ENCODE measurements around the gene DTNBP1. TPM values are rescaled to one million over a fixed set of nuclear protein-coding genes. Genes with fewer than 3 reads are reported as not detected.
A peak's percentile ranks its signal among the peaks of the same experiment; 100 is the strongest.

The DTNBP1 gene
- total RNA-seq, 3 donors from 2014 or later, result 14.6 to 22.0 (median 19.5) TPM

DNA sequence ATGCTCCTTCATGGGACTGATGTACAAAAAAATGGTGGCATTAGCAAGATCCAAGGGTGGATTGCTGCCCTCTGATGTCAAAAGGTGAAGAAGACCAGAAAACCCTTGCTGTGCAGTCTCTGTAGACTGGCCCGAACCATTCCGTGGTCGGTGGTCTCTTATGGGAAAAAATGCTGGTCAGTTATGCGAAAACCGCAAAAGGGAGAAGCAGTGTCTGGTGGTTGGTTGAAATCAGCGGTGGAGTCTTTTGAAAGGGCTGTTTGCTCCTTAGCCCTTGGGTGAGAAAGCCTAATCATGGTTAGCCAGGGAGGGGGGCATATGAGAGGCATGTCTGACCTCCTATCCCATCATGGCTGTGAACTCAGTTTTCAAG is 108.1 kb downstream of the DTNBP1 start:
- intact Hi-C loops (cut with DNase I; ENCODE audit: low total_unique reads), result no loop called here
- Histone ChIP-seq H3K4me1 (no peaks in the 10 kb centered on the region), H3K4me3 (no peak overlapping the region), H3K9me3 (no peaks in the 10 kb centered on the region), H3K36me3 (no peaks in the 10 kb centered on the region), H3K27ac (peak overlapping the region in 1 of 2 donors; percentile 34), H3K27me3 (no peaks in the 10 kb centered on the region)
- TF ChIP-seq POLR2AphosphoS5 (IDR thresholded peaks at IDR 0.05) (no peak), POLR2A (IDR thresholded peaks at IDR 0.05) (no peak)
- TF ChIP-seq, protein P1, sequence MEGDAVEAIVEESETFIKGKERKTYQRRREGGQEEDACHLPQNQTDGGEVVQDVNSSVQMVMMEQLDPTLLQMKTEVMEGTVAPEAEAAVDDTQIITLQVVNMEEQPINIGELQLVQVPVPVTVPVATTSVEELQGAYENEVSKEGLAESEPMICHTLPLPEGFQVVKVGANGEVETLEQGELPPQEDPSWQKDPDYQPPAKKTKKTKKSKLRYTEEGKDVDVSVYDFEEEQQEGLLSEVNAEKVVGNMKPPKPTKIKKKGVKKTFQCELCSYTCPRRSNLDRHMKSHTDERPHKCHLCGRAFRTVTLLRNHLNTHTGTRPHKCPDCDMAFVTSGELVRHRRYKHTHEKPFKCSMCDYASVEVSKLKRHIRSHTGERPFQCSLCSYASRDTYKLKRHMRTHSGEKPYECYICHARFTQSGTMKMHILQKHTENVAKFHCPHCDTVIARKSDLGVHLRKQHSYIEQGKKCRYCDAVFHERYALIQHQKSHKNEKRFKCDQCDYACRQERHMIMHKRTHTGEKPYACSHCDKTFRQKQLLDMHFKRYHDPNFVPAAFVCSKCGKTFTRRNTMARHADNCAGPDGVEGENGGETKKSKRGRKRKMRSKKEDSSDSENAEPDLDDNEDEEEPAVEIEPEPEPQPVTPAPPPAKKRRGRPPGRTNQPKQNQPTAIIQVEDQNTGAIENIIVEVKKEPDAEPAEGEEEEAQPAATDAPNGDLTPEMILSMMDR (IDR thresholded peaks at IDR 0.05), result no peak
- DNase-seq (ENCODE audit: low spot score in 2 of 2), result no peak

DNA sequence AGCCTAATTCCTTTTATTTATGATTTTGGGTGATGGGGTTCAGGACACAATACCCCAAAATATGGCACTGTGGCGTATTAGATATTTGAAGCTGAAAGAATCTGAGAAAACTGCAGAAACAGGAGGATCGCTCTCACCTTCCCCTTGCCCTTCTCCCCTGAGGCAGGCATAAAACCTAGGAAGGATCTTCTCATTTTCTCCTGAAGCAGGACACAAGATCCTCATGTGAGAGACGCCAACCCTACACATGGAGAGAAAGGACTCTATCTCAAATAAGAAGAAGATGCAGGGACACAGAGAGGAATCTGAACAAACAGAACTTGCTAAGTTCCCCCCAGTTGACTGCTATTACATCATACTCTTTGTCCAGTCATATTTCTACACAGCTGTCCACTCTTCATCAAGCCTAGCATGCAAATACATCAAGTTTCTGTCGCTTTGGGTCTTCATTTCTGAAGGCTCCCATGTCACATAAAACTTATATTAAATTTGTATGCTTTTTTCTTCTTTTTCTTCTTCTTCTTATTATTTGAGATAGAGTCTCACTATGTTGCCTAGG is 109.0 kb downstream of the DTNBP1 start:
- no peaks in the 10 kb centered on the region for H3K36me3 ChIP-seq
- H3K4me3 ChIP-seq, result no peak overlapping the region
- no peaks in the 10 kb centered on the region for H3K27me3 ChIP-seq
- no peak overlapping the region for H3K27ac ChIP-seq
- DNase-seq (ENCODE audit: low spot score in 2 of 2), result no peak
- H3K4me1 ChIP-seq, result no peaks in the 10 kb centered on the region
- TF ChIP-seq POLR2A (IDR thresholded peaks at IDR 0.05), result no peak
- no peak for TF ChIP-seq POLR2AphosphoS5 (IDR thresholded peaks at IDR 0.05)
- TF ChIP-seq, protein P1 (IDR thresholded peaks at IDR 0.05), result no peak
- H3K9me3 ChIP-seq, result no peaks in the 10 kb centered on the region
- intact Hi-C loops (cut with DNase I; ENCODE audit: low total_unique reads), result no loop called here

DNA sequence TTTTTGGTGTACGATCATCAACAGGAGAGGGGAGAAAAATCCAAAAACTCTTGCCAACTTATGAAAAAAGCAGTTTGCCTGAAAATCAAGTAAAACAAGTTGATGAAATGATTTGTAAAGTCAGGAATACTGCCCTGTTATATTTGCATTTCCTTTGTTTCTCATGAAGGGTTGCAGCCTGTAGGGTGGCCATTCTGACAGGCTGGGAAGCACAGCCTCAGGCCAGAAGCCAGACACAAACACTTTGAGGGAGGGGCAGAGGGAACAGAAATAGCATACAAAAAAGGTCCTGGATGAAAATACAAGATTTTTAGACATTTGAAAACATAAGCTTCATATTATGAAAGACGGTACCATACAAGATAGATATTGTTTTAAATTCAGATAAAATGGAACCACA is 109.8 kb downstream of the DTNBP1 start:
- Histone ChIP-seq H3K4me1 (no peaks in the 10 kb centered on the region), H3K36me3 (no peaks in the 10 kb centered on the region), H3K4me3 (no peak overlapping the region), H3K27ac (no peak overlapping the region), H3K27me3 (no peaks in the 10 kb centered on the region), H3K9me3 (no peaks in the 10 kb centered on the region)
- intact Hi-C loops (cut with DNase I; ENCODE audit: low total_unique reads), result no loop called here
- TF ChIP-seq, protein P1 (IDR thresholded peaks at IDR 0.05), result no peak
- TF ChIP-seq POLR2AphosphoS5 (IDR thresholded peaks at IDR 0.05), result no peak
- TF ChIP-seq POLR2A (IDR thresholded peaks at IDR 0.05), result no peak
- DNase-seq (ENCODE audit: low spot score in 2 of 2), result no peak

DNA sequence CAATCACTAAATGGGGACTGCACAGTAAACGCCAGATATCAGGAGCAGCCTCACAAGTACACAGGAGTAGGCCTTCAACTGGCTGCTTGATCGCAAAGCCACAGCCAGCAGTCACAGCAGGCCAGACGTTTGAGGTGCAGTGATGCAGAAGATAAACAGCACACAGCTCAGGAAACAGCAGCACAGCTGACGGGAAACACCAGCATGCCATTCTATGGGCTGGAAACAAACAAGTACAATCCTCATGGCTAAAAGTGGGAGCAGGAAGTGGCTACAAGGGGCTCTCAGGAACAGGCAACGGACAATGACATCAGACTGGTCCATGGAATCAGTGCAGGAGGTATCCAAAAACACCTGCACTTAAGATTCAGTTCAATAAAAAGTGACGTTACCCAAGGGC is 111.0 kb downstream of the DTNBP1 start:
- Histone ChIP-seq H3K36me3 (no peaks in the 10 kb centered on the region), H3K27me3 (no peaks in the 10 kb centered on the region), H3K9me3 (no peaks in the 10 kb centered on the region), H3K4me3 (no peak overlapping the region), H3K4me1 (no peaks in the 10 kb centered on the region), H3K27ac (no peak overlapping the region)
- TF ChIP-seq POLR2AphosphoS5 (IDR thresholded peaks at IDR 0.05) (no peak), POLR2A (IDR thresholded peaks at IDR 0.05) (no peak)
- TF ChIP-seq, protein P1 (IDR thresholded peaks at IDR 0.05), result no peak
- DNase-seq (ENCODE audit: low spot score in 2 of 2), result no peak
- intact Hi-C loops (cut with DNase I; ENCODE audit: low total_unique reads), result no loop called here

DNA sequence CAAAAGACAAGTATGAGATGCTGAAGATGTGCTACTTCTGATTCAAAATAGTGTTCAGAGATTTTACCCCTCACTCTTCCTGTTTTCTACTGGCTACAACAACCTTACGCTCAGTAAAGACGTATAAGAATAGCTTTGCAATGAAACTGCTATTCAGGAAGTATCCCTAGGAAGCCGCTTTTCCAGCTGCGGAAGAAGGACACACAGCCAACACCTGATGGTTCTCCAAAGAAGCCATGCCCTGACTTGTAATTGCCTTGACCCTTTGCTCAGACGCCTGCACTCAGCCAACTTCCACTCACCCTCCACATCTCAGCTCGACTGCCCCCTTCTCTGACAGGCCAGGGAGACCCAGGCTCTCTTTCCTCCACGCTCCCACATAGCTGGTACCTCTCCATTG is 111.6 kb downstream of the DTNBP1 start:
- no peak overlapping the region for H3K27ac ChIP-seq
- no peaks in the 10 kb centered on the region for H3K9me3 ChIP-seq
- H3K4me1 ChIP-seq, result no peaks in the 10 kb centered on the region
- H3K4me3 ChIP-seq, result no peak overlapping the region
- H3K36me3 ChIP-seq, result no peaks in the 10 kb centered on the region
- TF ChIP-seq, protein P1 (IDR thresholded peaks at IDR 0.05), result no peak
- TF ChIP-seq POLR2A (IDR thresholded peaks at IDR 0.05), result no peak
- TF ChIP-seq POLR2AphosphoS5 (IDR thresholded peaks at IDR 0.05), result no peak
- no peaks in the 10 kb centered on the region for H3K27me3 ChIP-seq
- intact Hi-C loops (cut with DNase I; ENCODE audit: low total_unique reads), result no loop called here
- DNase-seq (ENCODE audit: low spot score in 2 of 2), result no peak

Data from breast epithelium (tissue), 4 donors.